GM21619 (cell line): ENCODE data around the gene CALHM3.

Source experiments
- ATAC-seq: cut with Tn5 transposase; IDR thresholded peaks from one replicate; pipeline ENCODE4 v1.9.1; 2021; ENCODE audit not compliant: unreplicated experiment

CALHM3 gene

GRCh38 chr10:103475437-103475836 lies 3.6 kb downstream of the CALHM3 start:
- no peak for ATAC-seq

GRCh38 chr10:103474077-103474476 lies 5.0 kb downstream of the CALHM3 start:
- no peak for ATAC-seq

GRCh38 chr10:103473261-103473671 lies 5.8 kb downstream of the CALHM3 start:
- ATAC-seq, result no peak

DNA sequence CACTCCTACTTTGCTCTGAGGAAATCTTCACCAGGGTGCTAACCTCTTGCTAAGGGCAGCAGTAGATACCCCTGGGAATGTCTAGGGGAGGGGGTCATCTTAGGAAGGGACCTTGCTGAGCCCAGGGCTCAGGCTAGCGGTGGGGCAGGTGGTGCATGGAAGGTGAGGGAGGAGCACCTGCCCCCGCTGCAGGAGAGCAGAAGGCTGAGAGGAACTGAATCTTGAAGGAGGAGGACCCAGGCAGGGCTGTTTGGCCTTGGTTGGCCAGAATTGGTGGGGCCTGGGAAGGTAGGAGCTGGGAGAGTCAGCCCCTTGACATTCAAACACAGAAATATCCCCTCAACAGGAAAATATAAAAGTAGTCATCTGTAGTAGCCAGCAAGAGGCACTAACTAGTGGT lies 7.0 kb downstream of the CALHM3 start:
- ATAC-seq, result no peak

DNA sequence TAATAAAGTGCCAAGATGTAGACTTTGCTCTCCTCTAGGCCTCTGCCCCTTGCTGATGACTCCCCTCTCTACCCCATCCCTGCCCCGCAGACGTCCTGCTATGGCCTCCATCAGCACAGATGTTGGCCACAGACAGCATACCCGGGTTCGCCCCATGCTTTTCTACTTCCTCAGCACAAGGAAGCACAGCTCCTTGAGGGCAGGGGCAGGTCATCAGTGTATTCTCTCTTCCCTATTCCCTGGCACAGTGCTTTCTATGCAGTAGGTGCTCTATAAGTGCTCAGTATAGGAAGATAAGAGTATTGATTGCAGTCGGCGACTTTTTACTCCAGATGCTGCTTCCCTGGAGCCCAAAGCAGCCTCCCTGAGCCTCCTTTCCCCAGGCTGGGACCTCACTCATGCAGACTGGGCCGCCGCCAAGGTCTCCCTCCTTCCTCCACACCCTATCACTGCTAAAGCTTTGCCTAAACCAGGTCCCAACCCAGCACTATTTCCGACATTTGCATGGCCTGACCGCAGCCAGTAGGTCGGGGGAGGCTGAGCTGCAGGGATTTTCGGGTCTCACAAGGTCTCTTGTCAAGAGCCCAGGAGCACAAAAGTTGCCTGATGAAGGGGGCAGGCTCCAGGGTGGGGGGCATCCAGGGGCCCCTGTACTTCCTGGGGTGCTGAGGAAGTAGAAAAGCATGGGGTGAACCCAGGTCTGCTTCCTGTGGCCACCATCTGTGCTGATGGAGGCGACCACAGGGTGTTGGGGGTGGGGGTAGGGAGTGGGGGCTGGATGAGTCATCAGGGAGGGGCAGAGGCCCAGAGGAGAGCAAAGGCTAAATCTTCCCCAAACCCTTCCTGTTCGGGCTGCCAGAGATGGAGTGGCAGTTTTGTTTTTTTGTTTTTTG lies 8.0 kb downstream of the CALHM3 start:
- ATAC-seq, result peak; percentile 73

GRCh38 chr10:103469201-103469600 lies 9.8 kb downstream of the CALHM3 start:
- no peak for ATAC-seq

GRCh38 chr10:103467406-103467805 lies 11.6 kb downstream of the CALHM3 start:
- ATAC-seq, result peak; percentile 32

DNA sequence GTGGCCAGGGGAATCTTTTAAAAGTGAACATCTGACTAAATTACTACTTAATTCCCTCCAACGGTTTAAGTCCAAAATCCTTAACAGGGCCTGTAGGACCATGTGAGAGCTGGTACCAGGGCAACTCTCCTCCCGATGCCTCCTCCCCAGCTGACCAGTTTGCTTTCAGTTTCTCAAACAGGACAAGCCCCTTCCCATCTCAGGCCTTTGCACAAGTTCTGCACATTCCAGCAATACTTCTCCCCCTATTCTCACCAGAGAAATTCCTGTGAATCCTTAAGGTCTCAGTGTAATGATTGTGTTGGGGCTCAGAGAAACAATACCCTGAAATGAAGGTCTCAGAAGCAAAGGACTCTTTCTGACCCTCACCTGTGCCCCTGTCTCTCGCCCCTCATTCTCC lies 12.3 kb downstream of the CALHM3 start:
- no peak for ATAC-seq

- ATAC-seq, result no peak
Measured at GRCh38 chr10:103465411-103466179, 13.4 kb downstream of the CALHM3 start.

DNA sequence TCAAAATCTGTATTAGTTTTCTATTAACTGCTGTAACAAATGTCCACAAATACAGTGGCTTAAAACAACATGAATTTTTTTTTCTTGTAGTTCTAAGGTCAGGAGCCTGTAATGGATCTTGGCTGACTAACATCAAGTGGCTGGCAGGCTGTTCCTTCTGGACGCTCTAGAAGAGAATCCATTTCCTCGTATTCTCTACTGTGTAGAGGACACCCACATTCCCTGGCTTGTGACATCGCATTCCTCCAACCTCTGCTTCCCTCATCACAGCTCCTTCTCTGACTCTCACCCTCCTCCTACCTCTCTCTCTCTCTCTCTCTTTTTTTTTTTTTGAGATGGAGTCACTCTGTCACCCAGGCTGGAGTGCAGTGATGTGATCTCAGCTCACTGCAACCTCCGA lies 15.5 kb downstream of the CALHM3 start:
- ATAC-seq, result no peak

- ATAC-seq, result no peak
Measured at GRCh38 chr10:103459615-103460014, 19.4 kb downstream of the CALHM3 start.

DNA sequence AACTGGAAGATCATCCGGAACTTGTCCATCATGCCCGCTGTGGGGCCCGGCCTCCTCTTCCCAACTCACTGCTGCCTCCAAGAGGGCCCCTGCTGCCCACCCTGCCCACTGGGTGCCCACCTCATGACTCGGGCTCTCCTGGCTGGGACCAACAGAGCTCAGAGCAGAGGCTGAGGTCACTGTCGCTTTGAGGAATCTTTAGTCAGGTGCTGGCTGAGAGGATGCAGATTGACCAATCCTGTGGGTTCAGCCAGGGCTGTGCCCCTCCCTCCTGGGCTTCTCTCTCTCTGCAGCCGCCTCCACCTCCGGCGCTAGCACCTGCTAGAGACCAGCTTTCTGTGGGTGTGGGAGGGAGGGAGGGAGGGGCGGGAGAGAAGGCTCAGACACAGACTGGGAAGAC lies 20.3 kb downstream of the CALHM3 start, which contains the start of gene CALHM1:
Gene CALHM1, minus strand, starts transcription at position 181 of the 400 bp plus-strand sequence. Its CDS starts 149 bp downstream, at position 32.
- no peak for ATAC-seq

- no peak for ATAC-seq
Measured at GRCh38 chr10:103457896-103458583, 21.0 kb downstream of the CALHM3 start.

DNA sequence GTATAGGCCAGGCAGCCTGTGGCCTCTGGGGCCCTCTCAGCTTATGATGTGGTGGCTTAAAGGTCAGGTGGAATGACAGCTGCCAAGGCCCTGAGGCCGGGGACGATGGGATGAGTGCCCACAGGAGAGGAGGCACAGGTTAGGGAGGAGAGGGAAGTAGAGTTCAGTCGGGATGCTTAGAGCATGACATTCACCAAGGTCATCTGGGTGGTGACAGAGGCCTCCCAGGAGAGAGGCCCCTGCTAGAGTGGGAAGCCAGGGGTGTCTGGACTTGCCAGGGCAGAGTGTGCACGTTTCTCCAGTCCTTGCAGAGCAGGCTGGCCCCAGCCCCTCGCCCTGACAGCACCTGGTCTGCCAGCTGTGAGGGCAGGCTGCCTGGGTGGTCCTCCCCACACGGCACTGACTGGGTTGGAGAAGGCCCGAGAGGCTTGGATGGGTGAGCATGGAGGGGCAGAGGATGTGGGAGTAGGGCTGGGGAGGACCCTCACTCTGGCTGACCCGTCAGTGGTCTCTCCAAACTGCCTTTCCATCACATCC lies 21.8 kb downstream of the CALHM3 start:
- ATAC-seq, result no peak

GRCh38 chr10:103456074-103456660 lies 22.9 kb downstream of the CALHM3 start:
- no peak for ATAC-seq

- ATAC-seq, result no peak
Measured at GRCh38 chr10:103455235-103455634, 23.8 kb downstream of the CALHM3 start.

DNA sequence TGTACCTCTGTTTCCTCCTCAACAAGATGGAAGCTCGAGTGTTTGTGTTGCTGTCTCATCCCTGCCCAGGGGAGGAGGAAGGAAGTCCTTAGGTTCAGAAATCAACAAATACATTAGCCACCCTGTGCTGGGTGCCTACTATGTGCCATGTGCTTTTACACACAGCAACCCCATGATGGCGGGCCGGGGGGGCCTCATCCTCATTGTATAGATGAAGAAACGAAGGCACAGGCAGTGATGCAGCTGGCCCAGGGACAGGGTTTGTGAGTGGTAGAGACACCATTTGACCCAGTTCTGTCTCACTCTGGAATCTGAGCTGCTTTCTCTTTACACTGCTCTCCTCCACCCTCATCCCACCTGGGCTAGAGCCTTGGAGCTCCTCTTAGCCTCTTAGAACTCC lies 25.0 kb downstream of the CALHM3 start:
- no peak for ATAC-seq

DNA sequence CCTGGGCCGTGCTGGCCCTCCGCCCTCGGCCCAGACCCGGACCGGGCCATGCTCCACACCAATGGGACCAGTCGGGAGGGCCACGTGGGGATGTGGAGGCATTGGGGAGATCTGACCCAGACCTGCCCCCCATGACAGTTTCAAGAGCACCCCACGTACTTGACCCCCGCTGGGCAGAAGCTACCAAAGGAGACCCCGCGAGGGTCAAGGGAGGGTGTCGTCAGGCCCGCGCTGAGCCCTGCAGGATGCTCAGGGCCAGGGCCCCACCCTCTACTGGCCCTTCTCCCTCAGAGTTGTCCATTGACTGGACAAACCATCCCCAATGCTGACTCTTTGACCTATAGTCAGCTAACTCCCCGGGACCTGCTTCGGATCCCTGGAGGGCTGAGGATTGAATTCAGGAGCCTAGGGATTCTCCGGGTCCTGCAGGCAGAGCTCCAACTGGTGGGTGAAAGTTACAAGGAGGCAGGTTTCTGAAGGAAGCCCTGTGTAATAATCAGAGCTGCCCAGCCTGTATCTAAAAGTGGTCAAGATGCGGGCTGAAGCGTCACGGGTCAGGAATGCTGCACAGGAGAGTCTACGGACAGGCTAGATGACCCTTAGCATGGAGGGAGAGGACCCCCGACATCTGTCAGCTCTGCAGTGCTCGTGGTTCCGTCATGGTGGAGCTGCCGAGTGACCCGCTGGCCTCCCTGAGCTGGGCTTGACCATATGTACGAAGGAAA lies 26.4 kb downstream of the CALHM3 start:
- no peak for ATAC-seq

DNA sequence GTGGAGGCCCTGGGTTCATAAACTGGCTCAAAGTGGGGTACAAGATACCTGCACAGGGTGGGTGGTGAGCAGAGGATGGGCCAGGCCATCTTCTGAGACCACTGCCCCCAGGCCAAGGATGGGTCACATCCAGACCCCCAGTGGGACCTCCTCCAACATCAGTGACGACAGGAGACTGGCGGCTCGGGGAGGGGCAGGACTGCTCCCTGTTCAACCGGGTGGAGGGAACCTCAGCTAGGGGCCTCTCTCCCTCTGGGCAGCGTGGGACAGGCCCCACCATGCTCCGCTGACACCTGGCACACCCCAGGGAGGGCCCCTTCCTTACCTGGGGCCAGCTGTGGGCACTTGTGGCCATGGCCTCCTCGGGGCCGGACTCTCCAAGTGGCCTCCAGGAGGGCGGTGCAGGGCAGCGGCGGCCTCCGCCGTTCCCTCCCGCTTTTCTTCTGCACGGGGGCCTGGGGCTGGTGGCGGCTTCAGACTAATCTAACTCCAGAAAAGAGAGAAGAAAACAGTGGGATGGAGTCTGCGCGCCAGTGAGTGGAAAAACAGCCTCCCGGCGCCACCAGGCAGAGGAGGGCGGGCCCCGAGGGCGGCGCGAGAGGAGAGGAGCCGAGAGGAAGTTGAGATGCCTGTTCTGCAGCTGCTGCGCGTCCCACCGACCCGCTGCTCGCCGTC lies 27.1 kb downstream of the CALHM3 start, which contains the start of gene CALHM2:
Gene CALHM2, minus strand, starts transcription at position 540 of the 675 bp plus-strand sequence. CDS start 2,429 bp downstream, outside the sequence.
- ATAC-seq, result peak; percentile 70
